ENCODE results near the gene CMA1.
"Not testable (repeated sequence)": the region's sequence is repeated elsewhere in the genome, so short reads cannot be mapped to it uniquely, and the experiment has no call there.

The CMA1 gene

GRCh38 chr14:24483604-24484252 is 24.3 kb downstream of the CMA1 start:
- FAIRE-seq (no peak), DNase-seq (ENCODE audit: insufficient read length, low spot score) (no peak)
- TF ChIP-seq POLR2A (IDR thresholded peaks at IDR 0.05; ENCODE audit: low read depth, low read length), result no peak

GRCh38 chr14:24482699-24483303 is 25.3 kb downstream of the CMA1 start:
- DNase-seq (ENCODE audit: insufficient read length, low spot score), result peak; percentile 31
- FAIRE-seq, result peak; percentile 66

GRCh38 chr14:24481622-24482324 is 26.3 kb downstream of the CMA1 start:
- peak; percentile 48 for DNase-seq (ENCODE audit: insufficient read length, low spot score)
- TF ChIP-seq POLR2A (IDR thresholded peaks at IDR 0.05; ENCODE audit: low read depth, low read length), result no peak
- FAIRE-seq, result no peak

- DNase-seq (ENCODE audit: insufficient read length, low spot score); FAIRE-seq: not testable (repeated sequence)
Observed at GRCh38 chr14:24479999-24480398, 28.1 kb downstream of the CMA1 start.

- FAIRE-seq, result no peak
- DNase-seq (ENCODE audit: insufficient read length, low spot score), result no peak
- TF ChIP-seq POLR2A (IDR thresholded peaks at IDR 0.05; ENCODE audit: low read depth, low read length), result no peak
Observed at GRCh38 chr14:24475261-24475660, 32.8 kb downstream of the CMA1 start.

- FAIRE-seq (no peak), DNase-seq (ENCODE audit: insufficient read length, low spot score) (no peak)
- TF ChIP-seq POLR2A (IDR thresholded peaks at IDR 0.05; ENCODE audit: low read depth, low read length), result no peak
Observed at GRCh38 chr14:24473211-24473610, 34.9 kb downstream of the CMA1 start.

GRCh38 chr14:24470450-24470849 is 37.6 kb downstream of the CMA1 start:
- not testable (repeated sequence) for FAIRE-seq; DNase-seq (ENCODE audit: insufficient read length, low spot score)

- no peak for DNase-seq (ENCODE audit: insufficient read length, low spot score)
- TF ChIP-seq POLR2A (IDR thresholded peaks at IDR 0.05; ENCODE audit: low read depth, low read length), result no peak
- no peak for FAIRE-seq
Observed at GRCh38 chr14:24465805-24466204, 42.3 kb downstream of the CMA1 start.

- DNase-seq (ENCODE audit: insufficient read length, low spot score) (no peak), FAIRE-seq (no peak)
- no peak for TF ChIP-seq POLR2A (IDR thresholded peaks at IDR 0.05; ENCODE audit: low read depth, low read length)
Observed at GRCh38 chr14:24465368-24465767, 42.7 kb downstream of the CMA1 start.

GRCh38 chr14:24463884-24464785 is 43.9 kb downstream of the CMA1 start:
- TF ChIP-seq POLR2A (IDR thresholded peaks at IDR 0.05; ENCODE audit: low read depth, low read length), result no peak
- DNase-seq (ENCODE audit: insufficient read length, low spot score) (no peak), FAIRE-seq (no peak)

- FAIRE-seq, result no peak
- no peak for DNase-seq (ENCODE audit: insufficient read length, low spot score)
- TF ChIP-seq POLR2A (IDR thresholded peaks at IDR 0.05; ENCODE audit: low read depth, low read length), result no peak
Observed at GRCh38 chr14:24463017-24463883, 44.8 kb downstream of the CMA1 start.

GRCh38 chr14:24461336-24461735 is 46.7 kb downstream of the CMA1 start:
- TF ChIP-seq POLR2A (IDR thresholded peaks at IDR 0.05; ENCODE audit: low read depth, low read length), result no peak
- DNase-seq (ENCODE audit: insufficient read length, low spot score) (no peak), FAIRE-seq (no peak)

GRCh38 chr14:24459331-24459730 is 48.7 kb downstream of the CMA1 start:
- no peak for TF ChIP-seq POLR2A (IDR thresholded peaks at IDR 0.05; ENCODE audit: low read depth, low read length)

More at GRCh38 chr14:24459331-24459730, 48.7 kb downstream of the CMA1 start:
- DNase-seq (ENCODE audit: insufficient read length, low spot score) (no peak), FAIRE-seq (no peak)

Measured in H54 (cell line).